ENCODE data around the gene IZUMO1.

GRCh38 chr19:48714759-48715675 lies 31.7 kb downstream of the IZUMO1 start:
- TF ChIP-seq CTCF (IDR thresholded peaks at IDR 0.05) (no peak), POLR2A (IDR thresholded peaks at IDR 0.05) (no peak)

All from uterus (tissue), 2 donors.